ENCODE results near the gene NDUFA13.

- TF ChIP-seq CTCF (conservative IDR thresholded peaks at IDR 0.05 in 1 of 2, IDR thresholded peaks at IDR 0.05 in 1 of 2; ENCODE audit: extremely low read depth in 1 of 2, insufficient read depth in 1 of 2, low read depth in 1 of 2, low read length in 2 of 2) (no peak), EZH2 (IDR thresholded peaks at IDR 0.05; ENCODE audit: borderline replicate concordance, low read length) (no peak)
These were observed 55.2 kb downstream of the NDUFA13 start for GRCh38 chr19:19571071-19571786.
